H1 (cell line): ENCODE data around the gene HOXB5. TPM values are rescaled to one million over a fixed set of nuclear protein-coding genes. Genes with fewer than 3 reads are reported as not detected.

Experiments used
- CTCF ChIA-PET: fragments of 300-600 bp; sonication (Branson Sonifier 250); formaldehyde crosslinking; loops from one replicate; lab custom pipeline; 2021; ENCODE audit not compliant: partially characterized antibody; lab: Charles Lee
- POLR2A ChIA-PET: fragments of 300-600 bp; sonication (Branson Sonifier 250); formaldehyde crosslinking; loops from one replicate; lab custom pipeline; 2021; ENCODE audit warnings: inconsistent platforms; ENCODE audit not compliant: partially characterized antibody; lab: Charles Lee
- DNase-seq, 2 experiments: peaks; one replicate each; pipeline versions ENCODE4 v3.0.0 to v3.0.0-alpha.2; 2010 to 2022; ENCODE audit warnings: low spot score in 2 of 2, low read depth in 1 of 2, mixed read lengths in 1 of 2
- FAIRE-seq: peaks from 2 replicates; lab custom pipeline; 2011; peaks lifted over from hg19 to GRCh38; lab: Jason Lieb, UNC
- H2AFZ ChIP-seq: 2 replicates; pipeline ENCODE4 v1.8.1; 2012; ENCODE audit warnings: low read length, inconsistent platforms
- H2AK5ac ChIP-seq: 2 replicates; pipeline ENCODE4 v1.6.1; 2013; ENCODE audit warnings: low read depth, low read length
- H2BK120ac ChIP-seq: replicated peaks from 2 replicates; pipeline ENCODE3; 2013; ENCODE audit warnings: low read depth, low read length, inconsistent platforms
- H2BK12ac ChIP-seq: 2 replicates; pipeline ENCODE4 v1.6.1; 2013; ENCODE audit warnings: low read depth, low read length
- H2BK15ac ChIP-seq: 2 replicates; pipeline ENCODE4 v1.6.1; 2013; ENCODE audit warnings: low read length
- H2BK20ac ChIP-seq: 2 replicates; pipeline ENCODE4 v1.6.1; 2013; ENCODE audit warnings: low read length
- H2BK5ac ChIP-seq: 2 replicates; pipeline ENCODE4 v1.6.1; 2013; ENCODE audit warnings: low read depth, low read length
- H3K14ac ChIP-seq: 2 replicates; pipeline ENCODE4 v1.6.1; 2013; ENCODE audit warnings: inconsistent platforms; ENCODE audit not compliant: insufficient read length
- H3K18ac ChIP-seq: 2 replicates; pipeline ENCODE4 v1.6.1; 2013; ENCODE audit warnings: low read length; ENCODE audit errors: extremely low read depth
- H3K23ac ChIP-seq: 2 replicates; pipeline ENCODE4 v1.6.1; 2013; ENCODE audit warnings: inconsistent platforms; ENCODE audit not compliant: insufficient read length
- H3K23me2 ChIP-seq: 2 replicates; pipeline ENCODE4 v1.6.1; 2013; ENCODE audit warnings: low read depth, low read length
- H3K27ac ChIP-seq: 2 replicates; pipeline ENCODE4 v1.6.1; 2011; ENCODE audit warnings: low read depth, low read length, inconsistent platforms
- H3K27me3 ChIP-seq, 4 experiments: replicated peaks in 1 of 4; 1 replicate in 1 of 4; 2 replicates in 3 of 4; pipeline versions ENCODE4 v1.6.1 to v1.8.1; 2011 to 2013; ENCODE audit warnings: low read length in 3 of 4, mild to moderate bottlenecking in 3 of 4, inconsistent platforms in 2 of 4, mixed read lengths in 2 of 4, moderate library complexity in 1 of 4; ENCODE audit not compliant: control insufficient read depth in 3 of 4, insufficient read depth in 3 of 4; ENCODE audit errors: extremely low read depth in 1 of 4
- H3K36me3 ChIP-seq, 4 experiments: 2 replicates each; pipeline versions ENCODE4 v1.6.1 to v1.8.1; 2011 to 2013; ENCODE audit warnings: mild to moderate bottlenecking in 4 of 4, low read length in 3 of 4, moderate library complexity in 2 of 4, control low read depth in 1 of 4, inconsistent platforms in 1 of 4; ENCODE audit not compliant: insufficient read depth in 4 of 4, control insufficient read depth in 2 of 4
- H3K4ac ChIP-seq: replicated peaks from 2 replicates; pipeline ENCODE3; 2013; ENCODE audit warnings: low read length, low read depth, mixed read lengths, inconsistent platforms; ENCODE audit not compliant: insufficient read length
- H3K4me1 ChIP-seq, 4 experiments: replicated peaks in 1 of 4; 1 replicate in 1 of 4; 2 replicates in 3 of 4; pipeline versions ENCODE4 v1.6.1 to v1.8.1; 2011 to 2013; ENCODE audit warnings: low read length in 3 of 4, inconsistent platforms in 2 of 4, mixed read lengths in 1 of 4; ENCODE audit not compliant: insufficient read depth in 4 of 4, control insufficient read depth in 3 of 4
- H3K4me2 ChIP-seq, 2 experiments: 2 replicates each; pipeline versions ENCODE4 v1.6.1 to v1.8.1; 2011 to 2013; ENCODE audit warnings: low read depth in 2 of 2, low read length in 2 of 2, control low read depth in 1 of 2, inconsistent platforms in 1 of 2, mild to moderate bottlenecking in 1 of 2; ENCODE audit not compliant: insufficient read depth in 1 of 2
- H3K4me3 ChIP-seq, 4 experiments: fragments of 200-600, 300-600 bp in 1 of 4; sonication (generic), shearing (Covaris generic), sonication (Bioruptor Twin) in 1 of 4; 2 replicates each; pipeline versions ENCODE4 v1.5.1 to v1.8.1; 2011 to 2016; ENCODE audit warnings: low read length in 4 of 4, low read depth in 3 of 4, control low read depth in 2 of 4, inconsistent platforms in 2 of 4, mild to moderate bottlenecking in 2 of 4, mixed read lengths in 1 of 4, moderate library complexity in 1 of 4; ENCODE audit not compliant: insufficient read depth in 2 of 4; ENCODE audit errors: extremely low read depth in 1 of 4
- H3K56ac ChIP-seq: replicated peaks from 2 replicates; pipeline ENCODE3; 2013; ENCODE audit warnings: low read depth, mild to moderate bottlenecking, mixed read lengths, low read length, inconsistent platforms; ENCODE audit not compliant: insufficient read length
- H3K79me1 ChIP-seq: 2 replicates; pipeline ENCODE4 v1.6.1; 2013; ENCODE audit warnings: low read depth, low read length, control low read depth
- H3K79me2 ChIP-seq, 2 experiments: 2 replicates each; pipeline versions ENCODE4 v1.6.1 to v1.8.1; 2012 to 2013; ENCODE audit warnings: low read length in 2 of 2, mild to moderate bottlenecking in 2 of 2, inconsistent platforms in 1 of 2; ENCODE audit not compliant: insufficient read depth in 2 of 2, control insufficient read depth in 1 of 2
- H3K9ac ChIP-seq, 4 experiments: replicated peaks in 1 of 4; 1 replicate in 1 of 4; 2 replicates in 3 of 4; pipeline versions ENCODE4 v1.6.1 to v1.8.1; 2011 to 2013; ENCODE audit warnings: low read depth in 3 of 4, low read length in 3 of 4, control low read depth in 2 of 4, mild to moderate bottlenecking in 2 of 4, moderate library complexity in 2 of 4, inconsistent platforms in 1 of 4; ENCODE audit errors: extremely low read depth in 1 of 4
- H3K9me3 ChIP-seq, 2 experiments: 2 replicates each; pipeline versions ENCODE4 v1.6.1 to v1.8.1; 2012 to 2013; ENCODE audit warnings: mild to moderate bottlenecking in 2 of 2, moderate library complexity in 2 of 2, control low read depth in 1 of 2, inconsistent platforms in 1 of 2, low read depth in 1 of 2, low read length in 1 of 2, mixed read lengths in 1 of 2; ENCODE audit not compliant: insufficient read depth in 2 of 2
- H4K20me1 ChIP-seq, 2 experiments: replicated peaks in 1 of 2; 2 replicates each; pipeline versions ENCODE3 to v1.8.1; 2011 to 2013; ENCODE audit warnings: inconsistent platforms in 2 of 2, low read length in 2 of 2, mild to moderate bottlenecking in 1 of 2; ENCODE audit not compliant: insufficient read depth in 2 of 2, control insufficient read depth in 1 of 2
- H4K5ac ChIP-seq: 2 replicates; pipeline ENCODE4 v1.6.1; 2013; ENCODE audit warnings: low read length, low read depth, mixed read lengths, inconsistent platforms; ENCODE audit not compliant: insufficient read length
- H4K8ac ChIP-seq: 2 replicates; pipeline ENCODE4 v1.8.0; 2013; ENCODE audit warnings: mild to moderate bottlenecking, moderate library complexity, low read length, inconsistent platforms; ENCODE audit not compliant: insufficient read depth; ENCODE audit errors: extremely low read depth
- H4K91ac ChIP-seq: replicated peaks from 2 replicates; pipeline ENCODE3; 2013; ENCODE audit warnings: low read length, mixed read lengths, inconsistent platforms; ENCODE audit not compliant: insufficient read length
- CBX8 ChIP-seq: fragments of 300-800, 300-1000 bp; sonication (generic); IDR thresholded peaks from 2 replicates; pipeline ENCODE4 v1.7.1; 2016; ENCODE audit warnings: low read depth, low read length, borderline replicate concordance
- CTCF ChIP-seq, 3 experiments: IDR thresholded peaks; 1 replicate in 2 of 3; 2 replicates in 1 of 3; pipeline versions ENCODE4 v1.5.1 to v1.6.1; 2011; ENCODE audit warnings: low read length in 3 of 3, mild to moderate bottlenecking in 3 of 3, inconsistent platforms in 2 of 3, low read depth in 1 of 3, moderate library complexity in 1 of 3; ENCODE audit not compliant: insufficient read depth in 1 of 3; ENCODE audit errors: control extremely low read depth in 1 of 3
- E2F6 ChIP-seq: IDR thresholded peaks from 2 replicates; pipeline ENCODE4 v1.6.1; 2012; ENCODE audit warnings: inconsistent platforms
- EZH2 ChIP-seq: fragments of 200-600 bp; sonication (generic); IDR thresholded peaks from 2 replicates; pipeline ENCODE4 v1.7.1; 2012; ENCODE audit warnings: low read depth, mild to moderate bottlenecking, moderate library complexity, low read length, inconsistent platforms; ENCODE audit not compliant: severe bottlenecking
- SIN3A ChIP-seq, 2 experiments: IDR thresholded peaks in 1 of 2; conservative IDR thresholded peaks in 1 of 2; 2 replicates each; pipeline ENCODE4 v1.6.1; 2011 to 2012; ENCODE audit warnings: low read length in 2 of 2, improper control_type of control experiment in 1 of 2, low read depth in 1 of 2, mild to moderate bottlenecking in 1 of 2
- SUZ12 ChIP-seq: fragments of 200-600 bp; sonication (generic); IDR thresholded peaks from 2 replicates; pipeline ENCODE4 v1.6.1; 2012; ENCODE audit warnings: mild to moderate bottlenecking, inconsistent platforms, low read length, moderate library complexity, mixed read lengths
- YY1 ChIP-seq: IDR thresholded peaks from 2 replicates; pipeline ENCODE4 v1.6.1; 2011; ENCODE audit warnings: low read depth, mild to moderate bottlenecking, low read length
- WGBS, 2 experiments: shearing (Covaris generic) in 1 of 2; methylation state at CpG; one replicate each; pipeline versions ENCODE4 v1.1.6 to v1.1.7; 2013 to 2015; ENCODE audit warnings: low lambda C conversion rate in 2 of 2, mixed read lengths in 2 of 2, inconsistent platforms in 1 of 2, low coverage in 1 of 2, missing lambda C conversion rate in 1 of 2; ENCODE audit not compliant: insufficient replicate concordance in 2 of 2, insufficient coverage in 1 of 2, insufficient read length in 1 of 2; ENCODE audit errors: extremely low coverage in 1 of 2, missing lambda C conversion rate in 1 of 2; 5-methylcytosine and 5-hydroxymethylcytosine counted together
- polyA plus RNA-seq, 7 experiments: library from polyadenylated mRNA; depleted of rRNA in 3 of 7; stranded (reverse) in 5 of 7; unstranded in 2 of 7; fragments of >200 nt in 5 of 7; fragments of 200-250 nt in 2 of 7; gene quantifications; 1 replicate in 5 of 7; 2 replicates in 1 of 7; 4 replicates in 1 of 7; pipeline versions ENCODE4 v1.2.1 to v1.2.3, GENCODE V29; 2011 to 2013; ENCODE audit warnings: missing spikeins in 2 of 7, mixed read lengths in 2 of 7
- total RNA-seq: library from RNA; stranded (reverse); fragmentation: NEBNext Ultra II Directional; extraction: Animal tissue kit (Norgen Biotek cat#: 25700); gene quantifications from 2 replicates; pipeline ENCODE4 v1.2.1, GENCODE V29; 2021

Gene HOXB5
- total and polyA plus RNA-seq, 2 of the 8 experiments (the other 6 are each of a cell fraction or from before 2014, with no cell fraction given): not detected

GRCh38 chr17:48611681-48612455, 18.3 kb upstream of the HOXB5 start:
- Histone ChIP-seq H4K20me1 (peaks cover 24 to 36% of the 10 kb centered on the region in 2 experiments), H3K36me3 (peaks cover 0 to 18% (median 0%) of the 10 kb centered on the region in 4 experiments; a peak in 1 of 8 replicates), H3K4ac (no peak overlapping the region), H3K79me1 (no peaks in the 10 kb centered on the region), H4K8ac (0 out of 2 replicates have a peak overlapping the region, but pooled peaks have one; percentile 9), H3K18ac (no peak overlapping the region; the same call in 1 of the 2 replicates), H2AFZ (no peak overlapping the region), H3K9me3 (no peaks in the 10 kb centered on the region; a peak in 1 of 4 replicates), H2BK15ac (no peak overlapping the region), H2BK20ac (no peak overlapping the region), H2BK12ac (peak overlapping the region; percentile 20; the same call in 1 of the 2 replicates), H2AK5ac (no peak overlapping the region), H3K4me3 (no peak overlapping the region), H2BK5ac (no peak overlapping the region), H3K9ac (no peak overlapping the region), H3K27ac (no peak overlapping the region), H2BK120ac (no peak overlapping the region), H3K4me1 (peaks cover 0 to 7% (median 4%) of the 10 kb centered on the region in 4 experiments; a peak in 5 of 7 replicates), H3K27me3 (peaks cover 97 to 100% (median 99%) of the 10 kb centered on the region in 4 experiments), H3K14ac (no peak overlapping the region), H3K79me2 (no peaks in the 10 kb centered on the region), H3K23ac (no peak overlapping the region), H3K56ac (no peak overlapping the region), H4K91ac (no peak overlapping the region), H3K4me2 (peak overlapping the region in 1 of 2 experiments; percentile 37; a peak in 1 of 4 replicates), H3K23me2 (peaks cover 2% of the 10 kb centered on the region; the same call in 1 of the 2 replicates), H4K5ac (no peak overlapping the region)
- FAIRE-seq (no peak), DNase-seq (no peak)
- 5% methylated on average over 21 of the region's 36 CpGs; no CpG with 5 or more reads in 1 of the 2 experiments for WGBS, 2 experiments
- ChIA-PET CTCF (no interaction called here), POLR2A (no interaction called here)
- TF ChIP-seq EZH2: peak; percentile 66
- TF ChIP-seq CBX8: 0 out of 2 replicates have a peak, but pooled peaks have one; percentile 76
- TF ChIP-seq SIN3A (conservative IDR thresholded peaks at IDR 0.05 in 1 of 2, IDR thresholded peaks at IDR 0.05 in 1 of 2; ENCODE audit: low read depth in 1 of 2, low read length in 2 of 2): no peak
- no peak for TF ChIP-seq CTCF (IDR thresholded peaks at IDR 0.05; ENCODE audit: control extremely low read depth in 1 of 3, insufficient read depth in 1 of 3, low read depth in 1 of 3, low read length in 3 of 3)
- peak; percentile 89 for TF ChIP-seq SUZ12
- TF ChIP-seq YY1: no peak
- peak; percentile 19; the same call in 1 of the 2 replicates for TF ChIP-seq E2F6
